Glutamatergic neuron (in vitro differentiated cells): Measurements from ENCODE around the gene TRIM33. TPM values are rescaled to one million over a fixed set of nuclear protein-coding genes. Genes with fewer than 3 reads are reported as not detected.

Source experiments
- DNase-seq: peaks from one replicate; pipeline ENCODE4 v3.0.0; 2022
- H3K27ac Mint-ChIP-seq: one replicate; pipeline ENCODE4 v1.8.0; 2020; ENCODE audit warnings: mild to moderate bottlenecking, mixed read lengths, inconsistent platforms; ENCODE audit not compliant: unreplicated experiment
- H3K27me3 Mint-ChIP-seq: one replicate; pipeline ENCODE4 v1.8.0; 2020; ENCODE audit warnings: mild to moderate bottlenecking, moderate library complexity, mixed read lengths, inconsistent platforms; ENCODE audit not compliant: unreplicated experiment
- H3K36me3 Mint-ChIP-seq: one replicate; pipeline ENCODE4 v1.8.0; 2020; ENCODE audit warnings: mild to moderate bottlenecking, mixed read lengths, inconsistent platforms; ENCODE audit not compliant: unreplicated experiment
- H3K4me1 Mint-ChIP-seq: one replicate; pipeline ENCODE4 v1.8.0; 2020; ENCODE audit warnings: mild to moderate bottlenecking, low read depth, mixed read lengths, inconsistent platforms; ENCODE audit not compliant: unreplicated experiment
- H3K4me3 Mint-ChIP-seq: one replicate; pipeline ENCODE4 v1.8.0; 2020; ENCODE audit warnings: mild to moderate bottlenecking, mixed read lengths, inconsistent platforms; ENCODE audit not compliant: unreplicated experiment
- H3K9me3 Mint-ChIP-seq: one replicate; pipeline ENCODE4 v1.8.0; 2020; ENCODE audit warnings: mild to moderate bottlenecking, moderate library complexity, mixed read lengths, inconsistent platforms; ENCODE audit not compliant: unreplicated experiment
- CTCF ChIP-seq: fragments of 200-600 bp; sonication (generic); IDR thresholded peaks from one replicate; pipeline ENCODE4 v1.5.0; 2021; ENCODE audit not compliant: partially characterized antibody, unreplicated experiment
- total RNA-seq: library from RNA; stranded (reverse); fragmentation: NEBNext Ultra II Directional; extraction: Animal tissue kit (Norgen Biotek cat#: 25700); gene quantifications from one replicate; pipeline ENCODE4 v1.2.1, GENCODE V29; 2021; ENCODE audit not compliant: unreplicated experiment

The TRIM33 gene
- total RNA-seq, 1 donor from 2014 or later: 69.3 TPM

- peaks cover 6% of the 10 kb centered on the region for H3K9me3 Mint-ChIP-seq
- no peak overlapping the region for H3K27ac Mint-ChIP-seq
Observed at GRCh38 chr1:114344656-114345055, 166.3 kb downstream of the TRIM33 start.

More at GRCh38 chr1:114344656-114345055, 166.3 kb downstream of the TRIM33 start:
- H3K4me1 Mint-ChIP-seq: peaks cover 18% of the 10 kb centered on the region
- peaks cover 7% of the 10 kb centered on the region for H3K27me3 Mint-ChIP-seq
- no peak overlapping the region for H3K4me3 Mint-ChIP-seq
- DNase-seq: no peak
- no peak for TF ChIP-seq CTCF
- no peaks in the 10 kb centered on the region for H3K36me3 Mint-ChIP-seq

Other genes starting within 250 kb of the TRIM33 start
- gene BCAS2, start 70.4 kb upstream of the TRIM33 start, total RNA-seq: 52.4 TPM
- 0.54 TPM for gene DENND2C, start 158.8 kb upstream of the TRIM33 start, total RNA-seq
- gene AMPD1, start 184.3 kb upstream of the TRIM33 start, total RNA-seq: not detected
- gene NRAS, start 205.6 kb upstream of the TRIM33 start, total RNA-seq: 77.1 TPM
- 763 TPM for gene CSDE1, start 246.8 kb upstream of the TRIM33 start, total RNA-seq